ENCODE results near the gene ERN2. TPM values are rescaled to one million over a fixed set of nuclear protein-coding genes. Genes with fewer than 3 reads are reported as not detected.

The ERN2 gene
- total and polyA plus RNA-seq, 2 donors from 2014 or later = not detected

- Histone ChIP-seq H3K36me3 (ENCODE audit: control insufficient read depth in 2 of 3, insufficient read depth in 3 of 3, low read length in 3 of 3) (no peaks in the 10 kb centered on the region), H3K4me1 (ENCODE audit: control insufficient read depth in 2 of 3, insufficient read depth in 2 of 3, low read depth in 1 of 3, low read length in 3 of 3) (no peaks in the 10 kb centered on the region), H3K27ac (ENCODE audit: low read depth in 2 of 2, low read length in 2 of 2) (no peak overlapping the region), H3K9me3 (ENCODE audit: control insufficient read depth in 2 of 3, insufficient read depth in 1 of 3, low read length in 3 of 3) (peaks cover 0 to 5% (median 4%) of the 10 kb centered on the region in 3 donors), H3K27me3 (ENCODE audit: control insufficient read depth, insufficient read depth, low read length) (no peaks in the 10 kb centered on the region), H3K9ac (ENCODE audit: low read length in 3 of 3) (no peak overlapping the region), H3K4me3 (ENCODE audit: low read length in 3 of 3) (no peak overlapping the region)
- TF ChIP-seq, protein P1, sequence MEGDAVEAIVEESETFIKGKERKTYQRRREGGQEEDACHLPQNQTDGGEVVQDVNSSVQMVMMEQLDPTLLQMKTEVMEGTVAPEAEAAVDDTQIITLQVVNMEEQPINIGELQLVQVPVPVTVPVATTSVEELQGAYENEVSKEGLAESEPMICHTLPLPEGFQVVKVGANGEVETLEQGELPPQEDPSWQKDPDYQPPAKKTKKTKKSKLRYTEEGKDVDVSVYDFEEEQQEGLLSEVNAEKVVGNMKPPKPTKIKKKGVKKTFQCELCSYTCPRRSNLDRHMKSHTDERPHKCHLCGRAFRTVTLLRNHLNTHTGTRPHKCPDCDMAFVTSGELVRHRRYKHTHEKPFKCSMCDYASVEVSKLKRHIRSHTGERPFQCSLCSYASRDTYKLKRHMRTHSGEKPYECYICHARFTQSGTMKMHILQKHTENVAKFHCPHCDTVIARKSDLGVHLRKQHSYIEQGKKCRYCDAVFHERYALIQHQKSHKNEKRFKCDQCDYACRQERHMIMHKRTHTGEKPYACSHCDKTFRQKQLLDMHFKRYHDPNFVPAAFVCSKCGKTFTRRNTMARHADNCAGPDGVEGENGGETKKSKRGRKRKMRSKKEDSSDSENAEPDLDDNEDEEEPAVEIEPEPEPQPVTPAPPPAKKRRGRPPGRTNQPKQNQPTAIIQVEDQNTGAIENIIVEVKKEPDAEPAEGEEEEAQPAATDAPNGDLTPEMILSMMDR (IDR thresholded peaks at IDR 0.05; ENCODE audit: borderline replicate concordance, extremely low read depth, insufficient read depth) = no peak
- FAIRE-seq = no peak
- intact Hi-C loops (cut with DNase I) = no loop called here
- peak in 2 of 5 donors; percentile 18 to 33 for DNase-seq
These were observed 12.5 kb downstream of the ERN2 start for GRCh38 chr16:23700509-23700908.

DNA sequence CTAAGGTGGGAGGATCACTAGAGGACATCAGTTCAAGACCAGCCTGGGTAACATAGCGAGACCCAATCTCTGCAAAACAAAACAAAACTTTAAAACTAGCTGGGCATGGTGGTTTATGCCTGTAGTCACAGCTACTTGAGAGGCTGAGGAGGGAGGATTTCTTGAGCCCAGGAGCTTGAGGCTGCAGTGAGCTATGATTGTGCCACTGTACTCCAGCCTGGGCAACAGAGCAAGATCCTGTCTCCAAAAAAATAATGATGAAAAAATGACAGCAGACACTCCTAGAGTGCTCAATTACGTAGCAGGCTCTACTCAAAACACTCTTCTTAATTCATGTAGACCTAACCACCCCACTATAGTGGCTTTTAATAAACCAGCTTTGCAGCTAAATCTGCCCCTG, 12.9 kb downstream of the ERN2 start:
- no peak for FAIRE-seq
- TF ChIP-seq, protein P1 (IDR thresholded peaks at IDR 0.05; ENCODE audit: borderline replicate concordance, extremely low read depth, insufficient read depth) = no peak
- H3K27ac ChIP-seq (ENCODE audit: low read depth in 2 of 2, low read length in 2 of 2) = no peak overlapping the region
- no peaks in the 10 kb centered on the region for H3K4me1 ChIP-seq (ENCODE audit: control insufficient read depth in 2 of 3, insufficient read depth in 2 of 3, low read depth in 1 of 3, low read length in 3 of 3)
- no peak overlapping the region for H3K9ac ChIP-seq (ENCODE audit: low read length in 3 of 3)
- no peaks in the 10 kb centered on the region for H3K27me3 ChIP-seq (ENCODE audit: control insufficient read depth, insufficient read depth, low read length)
- H3K36me3 ChIP-seq (ENCODE audit: control insufficient read depth in 2 of 3, insufficient read depth in 3 of 3, low read length in 3 of 3) = no peaks in the 10 kb centered on the region
- intact Hi-C loops (cut with DNase I) = no loop called here
- peaks cover 0 to 5% (median 4%) of the 10 kb centered on the region in 3 donors for H3K9me3 ChIP-seq (ENCODE audit: control insufficient read depth in 2 of 3, insufficient read depth in 1 of 3, low read length in 3 of 3)
- DNase-seq = no peak
- H3K4me3 ChIP-seq (ENCODE audit: low read length in 3 of 3) = no peak overlapping the region

DNA sequence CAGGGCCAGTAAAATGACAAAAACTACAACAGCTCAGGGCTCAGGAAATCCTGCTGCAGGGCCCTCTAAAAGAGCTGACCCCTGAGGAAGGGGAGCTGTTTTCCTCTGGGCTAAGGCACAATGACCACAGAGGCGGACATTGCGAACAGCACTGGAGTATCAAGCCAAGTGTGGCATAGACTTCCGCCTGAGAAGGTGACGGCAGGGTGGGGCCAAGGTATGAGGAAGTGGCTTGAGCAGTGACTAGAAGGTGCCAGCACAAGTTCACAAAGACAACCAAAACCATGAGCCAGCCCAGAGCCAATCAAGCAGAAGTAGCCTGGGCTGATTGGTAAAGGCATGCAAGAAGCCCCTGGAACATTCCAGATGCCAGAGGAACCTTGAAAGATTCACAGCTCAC, 13.9 kb downstream of the ERN2 start:
- peaks cover 0 to 5% (median 4%) of the 10 kb centered on the region in 3 donors for H3K9me3 ChIP-seq (ENCODE audit: control insufficient read depth in 2 of 3, insufficient read depth in 1 of 3, low read length in 3 of 3)
- TF ChIP-seq, protein P1 (IDR thresholded peaks at IDR 0.05; ENCODE audit: borderline replicate concordance, extremely low read depth, insufficient read depth) = no peak
- no peak overlapping the region for H3K9ac ChIP-seq (ENCODE audit: low read length in 3 of 3)
- H3K4me3 ChIP-seq (ENCODE audit: low read length in 3 of 3) = no peak overlapping the region
- DNase-seq = no peak
- H3K36me3 ChIP-seq (ENCODE audit: control insufficient read depth in 2 of 3, insufficient read depth in 3 of 3, low read length in 3 of 3) = no peaks in the 10 kb centered on the region
- no peak overlapping the region for H3K27ac ChIP-seq (ENCODE audit: low read depth in 2 of 2, low read length in 2 of 2)
- intact Hi-C loops (cut with DNase I) = no loop called here
- no peak for FAIRE-seq
- H3K4me1 ChIP-seq (ENCODE audit: control insufficient read depth in 2 of 3, insufficient read depth in 2 of 3, low read depth in 1 of 3, low read length in 3 of 3) = peaks cover 0 to 5% (median 0%) of the 10 kb centered on the region in 3 donors
- no peaks in the 10 kb centered on the region for H3K27me3 ChIP-seq (ENCODE audit: control insufficient read depth, insufficient read depth, low read length)

- TF ChIP-seq, protein P1 (IDR thresholded peaks at IDR 0.05; ENCODE audit: borderline replicate concordance, extremely low read depth, insufficient read depth) = no peak
- intact Hi-C loops (cut with DNase I) = no loop called here
These were observed 17.3 kb downstream of the ERN2 start for GRCh38 chr16:23695756-23696155.

More at GRCh38 chr16:23695756-23696155, 17.3 kb downstream of the ERN2 start:
- H3K4me3 ChIP-seq (ENCODE audit: low read length in 3 of 3) = no peak overlapping the region
- FAIRE-seq = no peak
- H3K27me3 ChIP-seq (ENCODE audit: control insufficient read depth, insufficient read depth, low read length) = no peaks in the 10 kb centered on the region
- DNase-seq = no peak
- no peaks in the 10 kb centered on the region for H3K9me3 ChIP-seq (ENCODE audit: control insufficient read depth in 2 of 3, insufficient read depth in 1 of 3, low read length in 3 of 3)
- H3K27ac ChIP-seq (ENCODE audit: low read depth in 2 of 2, low read length in 2 of 2) = no peak overlapping the region
- H3K9ac ChIP-seq (ENCODE audit: low read length in 3 of 3) = no peak overlapping the region
- H3K36me3 ChIP-seq (ENCODE audit: control insufficient read depth in 2 of 3, insufficient read depth in 3 of 3, low read length in 3 of 3) = no peaks in the 10 kb centered on the region
- peaks cover 0 to 5% (median 0%) of the 10 kb centered on the region in 3 donors for H3K4me1 ChIP-seq (ENCODE audit: control insufficient read depth in 2 of 3, insufficient read depth in 2 of 3, low read depth in 1 of 3, low read length in 3 of 3)

Data from kidney (tissue), 14 donors.